ENCODE results near the gene ARHGEF19. TPM values are rescaled to one million over a fixed set of nuclear protein-coding genes. Genes with fewer than 3 reads are reported as not detected.

The ARHGEF19 gene
- total and polyA plus RNA-seq, 9 of the 15 experiments (the other 6 are each of a cell fraction or from before 2014, with no cell fraction given), result 0.73 to 21.0 (median 5.2) TPM

GRCh38 chr1:16205891-16206546, 6.4 kb downstream of the ARHGEF19 start (continued):
- TF ChIP-seq RB1 (IDR thresholded peaks at IDR 0.05; ENCODE audit: low read depth) (peak; percentile 79), OTX1 (CRISPR knock-in tag; IDR thresholded peaks at IDR 0.05) (0 out of 2 replicates have a peak, but pooled peaks have one; percentile 47), CHD1 (IDR thresholded peaks at IDR 0.05; ENCODE audit: low read length) (no peak), ERF (CRISPR knock-in tag; IDR thresholded peaks at IDR 0.05) (peak; percentile 36; the same call in 1 of the 2 replicates), POLR2G (IDR thresholded peaks at IDR 0.05; ENCODE audit: low read depth, low read length) (no peak), HLTF (IDR thresholded peaks at IDR 0.05) (no peak), TSHZ1 (CRISPR knock-in tag; IDR thresholded peaks at IDR 0.05) (no peak), RREB1 (CRISPR knock-in tag; IDR thresholded peaks at IDR 0.05) (peak; percentile 67; the same call in 1 of the 2 replicates), ZNF589 (CRISPR knock-in tag; IDR thresholded peaks at IDR 0.05; ENCODE audit: low read depth) (0 out of 2 replicates have a peak, but pooled peaks have one; percentile 44), DNMT1 (IDR thresholded peaks at IDR 0.05) (no peak), PHF8 (IDR thresholded peaks at IDR 0.05; ENCODE audit: borderline replicate concordance, low read length) (peak; percentile 65; the same call in 1 of the 2 replicates), E2F3 (CRISPR knock-in tag; IDR thresholded peaks at IDR 0.05) (0 out of 2 replicates have a peak, but pooled peaks have one; percentile 58), KDM4B (IDR thresholded peaks at IDR 0.05; ENCODE audit: borderline replicate concordance in 2 of 2, low read depth in 1 of 2) (peak in 1 of 2 experiments; percentile 4; a peak in 1 of 4 replicates), MAZ (CRISPR knock-in tag; conservative IDR thresholded peaks at IDR 0.05 in 1 of 2, IDR thresholded peaks at IDR 0.05 in 1 of 2) (peak; percentile 14 to 31; a peak in 3 of 4 replicates), ARHGAP35 (IDR thresholded peaks at IDR 0.05; ENCODE audit: partially characterized antibody) (no peak)

Measured in K562 (cell line).